IPS-20b (cell line): ENCODE results near the gene IKZF1.

Experiments used
- H3K27ac ChIP-seq: one replicate; pipeline ENCODE4 v1.5.1; 2013; ENCODE audit warnings: low read length
- H3K27me3 ChIP-seq: 2 replicates; pipeline ENCODE4 v1.6.1; 2013; ENCODE audit warnings: mild to moderate bottlenecking, low read length, inconsistent platforms; ENCODE audit not compliant: insufficient read depth
- H3K36me3 ChIP-seq: 2 replicates; pipeline ENCODE4 v1.6.1; 2013; ENCODE audit warnings: low read depth, mild to moderate bottlenecking, inconsistent platforms, low read length, moderate library complexity; ENCODE audit not compliant: insufficient read depth
- H3K4me1 ChIP-seq: 2 replicates; pipeline ENCODE4 v1.6.1; 2013; ENCODE audit warnings: mild to moderate bottlenecking, control low read depth, inconsistent platforms, low read length, moderate library complexity; ENCODE audit not compliant: insufficient read depth
- H3K4me3 ChIP-seq: 2 replicates; pipeline ENCODE4 v1.5.1; 2013; ENCODE audit warnings: mild to moderate bottlenecking, low read length, inconsistent platforms
- H3K9ac ChIP-seq: 2 replicates; pipeline ENCODE4 v1.6.1; 2013; ENCODE audit warnings: low read depth, mild to moderate bottlenecking, inconsistent platforms, low read length, moderate library complexity
- H3K9me3 ChIP-seq: 2 replicates; pipeline ENCODE4 v1.6.1; 2013; ENCODE audit warnings: mild to moderate bottlenecking, low read depth, low read length, inconsistent platforms; ENCODE audit not compliant: insufficient read depth

IKZF1 gene

DNA sequence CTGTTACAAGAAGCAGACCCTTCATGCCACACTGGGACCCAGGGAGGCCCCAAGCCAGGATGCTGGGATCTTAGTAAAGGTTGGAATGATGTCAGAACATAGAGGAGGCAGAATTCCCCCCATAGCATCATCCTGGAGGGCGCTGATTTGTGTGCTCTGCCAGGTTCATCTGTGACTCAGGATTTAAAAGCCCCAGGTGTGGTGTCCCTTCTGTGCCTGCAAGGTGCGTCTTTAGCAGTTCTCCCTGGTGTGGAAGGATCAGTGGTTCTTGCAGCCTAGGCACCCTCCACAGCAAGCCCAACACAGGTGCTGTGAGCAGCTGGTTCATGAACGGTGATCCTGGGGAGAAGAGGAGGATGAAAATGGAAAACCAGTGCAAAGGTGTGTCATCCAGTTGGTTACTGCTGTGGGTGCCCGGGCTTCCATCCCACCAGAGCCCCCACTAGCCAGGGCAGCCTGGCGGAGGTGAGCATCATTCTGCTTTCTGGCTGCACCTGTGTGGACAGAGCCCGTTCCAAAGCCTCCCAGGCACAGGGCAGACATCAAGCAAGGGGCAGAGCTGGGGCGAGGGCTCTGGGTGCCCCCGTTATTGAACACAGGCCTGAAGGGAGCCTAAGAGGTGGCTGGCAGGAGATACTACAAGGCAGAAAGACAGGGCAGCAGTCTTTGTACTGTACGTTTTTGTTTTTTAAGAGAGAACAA, 49.5 kb downstream of the IKZF1 start:
- Histone ChIP-seq H3K27ac (no peak overlapping the region), H3K9ac (no peak overlapping the region), H3K9me3 (no peaks in the 10 kb centered on the region), H3K27me3 (no peaks in the 10 kb centered on the region), H3K4me3 (no peak overlapping the region), H3K4me1 (no peaks in the 10 kb centered on the region), H3K36me3 (no peaks in the 10 kb centered on the region)

GRCh38 chr7:50355817-50356178, 51.3 kb downstream of the IKZF1 start:
- no peak overlapping the region for H3K9ac ChIP-seq
- no peak overlapping the region for H3K4me3 ChIP-seq
- no peaks in the 10 kb centered on the region for H3K9me3 ChIP-seq
- H3K4me1 ChIP-seq, result no peaks in the 10 kb centered on the region
- no peaks in the 10 kb centered on the region for H3K27me3 ChIP-seq
- no peak overlapping the region for H3K27ac ChIP-seq
- no peaks in the 10 kb centered on the region for H3K36me3 ChIP-seq

- H3K9ac ChIP-seq, result no peak overlapping the region
- no peak overlapping the region for H3K27ac ChIP-seq
- H3K4me1 ChIP-seq, result no peaks in the 10 kb centered on the region
- no peaks in the 10 kb centered on the region for H3K36me3 ChIP-seq
- no peaks in the 10 kb centered on the region for H3K9me3 ChIP-seq
- no peak overlapping the region for H3K4me3 ChIP-seq
- H3K27me3 ChIP-seq, result no peaks in the 10 kb centered on the region
Measured at GRCh38 chr7:50356212-50356944, 51.9 kb downstream of the IKZF1 start.

- Histone ChIP-seq H3K9ac (no peak overlapping the region), H3K27me3 (no peaks in the 10 kb centered on the region), H3K4me1 (no peaks in the 10 kb centered on the region), H3K27ac (no peak overlapping the region), H3K9me3 (no peaks in the 10 kb centered on the region), H3K4me3 (no peak overlapping the region), H3K36me3 (no peaks in the 10 kb centered on the region)
Measured at GRCh38 chr7:50356945-50357268, 52.4 kb downstream of the IKZF1 start.

- H3K36me3 ChIP-seq, result no peaks in the 10 kb centered on the region
- H3K4me3 ChIP-seq, result no peak overlapping the region
- H3K9ac ChIP-seq, result no peak overlapping the region
- H3K4me1 ChIP-seq, result no peaks in the 10 kb centered on the region
- H3K27me3 ChIP-seq, result no peaks in the 10 kb centered on the region
- H3K27ac ChIP-seq, result no peak overlapping the region
- no peaks in the 10 kb centered on the region for H3K9me3 ChIP-seq
Measured at GRCh38 chr7:50357426-50357825, 52.9 kb downstream of the IKZF1 start.

- Histone ChIP-seq H3K9me3 (no peaks in the 10 kb centered on the region), H3K4me1 (no peaks in the 10 kb centered on the region), H3K36me3 (no peaks in the 10 kb centered on the region), H3K27me3 (no peaks in the 10 kb centered on the region), H3K27ac (no peak overlapping the region), H3K9ac (no peak overlapping the region), H3K4me3 (no peak overlapping the region)
Measured at GRCh38 chr7:50358041-50358705, 53.7 kb downstream of the IKZF1 start.

DNA sequence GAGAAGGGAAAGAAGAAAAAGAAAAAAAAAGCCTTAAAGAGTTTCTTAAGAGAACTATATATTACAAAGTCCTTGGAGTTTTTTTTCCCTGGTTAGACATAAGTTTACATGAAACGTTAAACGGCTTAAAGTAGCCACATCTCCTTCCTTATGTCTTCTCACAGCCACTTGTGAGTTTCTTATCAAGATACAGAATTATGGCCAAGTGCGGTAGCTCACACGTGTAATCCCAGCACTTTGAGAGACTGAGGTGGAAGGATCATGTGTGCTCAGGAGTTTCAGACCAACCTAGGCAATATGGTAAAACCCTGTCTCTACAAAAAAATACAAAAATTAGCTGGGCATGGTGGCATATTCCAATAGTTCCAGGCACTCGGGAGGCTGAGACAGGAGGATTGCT, 54.3 kb downstream of the IKZF1 start:
- no peaks in the 10 kb centered on the region for H3K9me3 ChIP-seq
- no peaks in the 10 kb centered on the region for H3K36me3 ChIP-seq
- H3K9ac ChIP-seq, result no peak overlapping the region
- no peaks in the 10 kb centered on the region for H3K27me3 ChIP-seq
- no peak overlapping the region for H3K27ac ChIP-seq
- no peak overlapping the region for H3K4me3 ChIP-seq
- no peaks in the 10 kb centered on the region for H3K4me1 ChIP-seq

- Histone ChIP-seq H3K27ac (no peak overlapping the region), H3K4me1 (no peaks in the 10 kb centered on the region), H3K9me3 (no peaks in the 10 kb centered on the region), H3K4me3 (no peak overlapping the region), H3K27me3 (no peaks in the 10 kb centered on the region), H3K36me3 (no peaks in the 10 kb centered on the region), H3K9ac (no peak overlapping the region)
Measured at GRCh38 chr7:50359258-50359994, 54.9 kb downstream of the IKZF1 start.

DNA sequence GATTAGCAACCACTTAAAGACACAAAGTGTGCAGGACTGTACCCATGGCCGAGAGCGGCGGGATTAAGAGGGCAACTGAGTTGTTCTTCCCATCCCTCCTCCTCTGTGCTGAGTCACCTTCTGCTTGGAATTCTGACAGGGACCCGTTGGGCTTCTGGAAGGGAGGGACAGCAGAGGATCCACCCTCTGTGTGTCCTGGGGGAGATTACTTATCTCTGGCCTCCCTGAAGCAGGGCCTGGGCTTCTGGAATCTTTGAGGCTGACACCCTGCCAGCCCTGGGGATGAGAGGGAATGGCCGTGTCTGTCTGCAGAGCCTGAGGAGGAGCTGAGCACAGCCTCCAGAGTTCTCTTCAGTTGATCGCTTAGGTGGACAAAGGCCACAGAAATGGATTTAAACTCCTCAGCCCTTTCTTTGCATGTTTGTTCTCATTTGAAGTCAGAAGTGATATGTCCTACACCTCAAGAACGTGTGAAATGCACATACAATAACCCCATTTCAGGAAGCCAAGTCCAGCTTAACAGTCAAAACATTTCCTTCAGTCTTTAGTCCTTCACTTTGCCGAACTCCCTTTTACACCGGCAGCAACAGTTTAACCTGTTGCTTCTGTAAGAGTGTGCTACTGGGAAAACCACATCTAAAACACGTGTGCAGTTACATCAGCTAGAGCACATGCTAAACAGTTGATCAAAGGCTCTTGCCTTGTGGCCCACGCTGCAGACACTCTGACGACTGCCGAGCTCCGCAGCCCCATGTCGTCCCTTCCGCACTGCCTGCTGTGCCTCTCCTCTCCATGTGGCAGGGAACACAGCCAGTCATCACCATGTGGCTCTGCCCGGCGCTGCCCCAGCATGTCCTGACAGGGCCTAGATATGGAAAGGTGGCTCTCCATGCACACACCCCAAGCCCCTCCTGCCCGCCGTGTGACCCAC, 55.7 kb downstream of the IKZF1 start:
- Histone ChIP-seq H3K36me3 (no peaks in the 10 kb centered on the region), H3K27me3 (no peaks in the 10 kb centered on the region), H3K27ac (no peak overlapping the region), H3K9me3 (no peaks in the 10 kb centered on the region), H3K4me3 (no peak overlapping the region), H3K9ac (no peak overlapping the region), H3K4me1 (no peaks in the 10 kb centered on the region)

DNA sequence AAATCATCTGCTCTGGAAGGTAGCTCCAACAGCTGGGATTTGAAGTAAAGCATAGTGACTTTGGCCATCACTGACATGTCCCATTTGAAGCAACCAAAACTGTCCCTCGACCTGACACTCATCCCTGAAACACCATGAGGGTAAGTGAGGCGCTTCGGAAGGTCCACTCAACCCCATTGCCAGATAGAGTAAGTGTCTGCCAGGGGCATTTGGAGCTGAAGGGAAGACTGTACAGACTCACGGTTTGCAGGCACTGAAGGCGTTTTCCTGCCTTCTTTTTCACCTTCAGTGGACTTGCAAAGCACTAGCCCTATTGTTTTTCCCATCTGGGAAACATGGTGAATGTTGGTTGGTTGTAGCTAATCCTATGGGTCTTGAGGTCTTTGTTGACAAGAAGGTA, 57.6 kb downstream of the IKZF1 start:
- Histone ChIP-seq H3K4me3 (no peak overlapping the region), H3K4me1 (no peaks in the 10 kb centered on the region), H3K27ac (no peak overlapping the region), H3K9me3 (no peaks in the 10 kb centered on the region), H3K9ac (no peak overlapping the region), H3K36me3 (no peaks in the 10 kb centered on the region), H3K27me3 (no peaks in the 10 kb centered on the region)

- H3K4me1 ChIP-seq, result no peaks in the 10 kb centered on the region
- H3K9me3 ChIP-seq, result no peaks in the 10 kb centered on the region
- H3K4me3 ChIP-seq, result no peak overlapping the region
- no peaks in the 10 kb centered on the region for H3K36me3 ChIP-seq
- H3K27me3 ChIP-seq, result no peaks in the 10 kb centered on the region
- H3K27ac ChIP-seq, result no peak overlapping the region
- no peak overlapping the region for H3K9ac ChIP-seq
Measured at GRCh38 chr7:50362712-50363282, 58.3 kb downstream of the IKZF1 start.
